CD4-positive, alpha-beta memory T cell (primary cell): Measurements from ENCODE around the gene HCLS1. TPM values are rescaled to one million over a fixed set of nuclear protein-coding genes. Genes with fewer than 3 reads are reported as not detected.
A peak's percentile ranks its signal among the peaks of the same experiment; 100 is the strongest.

Experiments
- CTCF ChIA-PET: fragments of 350-600 bp; sonication (Branson Sonifier 250); formaldehyde crosslinking; loops from one replicate; lab custom pipeline; 2021; ENCODE audit warnings: inconsistent platforms; ENCODE audit not compliant: partially characterized antibody; lab: Charles Lee
- POLR2A ChIA-PET: fragments of 350-600 bp; sonication (Branson Sonifier 250); formaldehyde crosslinking; loops from one replicate; lab custom pipeline; 2021; ENCODE audit not compliant: partially characterized antibody; lab: Charles Lee
- DNase-seq, 5 donors: peaks; one replicate each; pipeline versions ENCODE4 v3.0.0 to v3.0.0-alpha.2; 2020 to 2022; ENCODE audit warnings: mixed read lengths in 1 of 5
- H3K27ac ChIP-seq: one replicate; pipeline ENCODE4 v1.7.0; 2013; ENCODE audit warnings: low read depth, low read length
- H3K27me3 ChIP-seq: 2 replicates; pipeline ENCODE4 v1.7.0; 2013; ENCODE audit warnings: mild to moderate bottlenecking, low read length, moderate library complexity; ENCODE audit not compliant: insufficient read depth
- H3K36me3 ChIP-seq: 2 replicates; pipeline ENCODE4 v1.7.0; 2013; ENCODE audit warnings: mild to moderate bottlenecking, low read length, moderate library complexity; ENCODE audit not compliant: insufficient read depth
- H3K4me1 ChIP-seq: 2 replicates; pipeline ENCODE4 v1.7.0; 2013; ENCODE audit warnings: mild to moderate bottlenecking, low read length, moderate library complexity; ENCODE audit not compliant: insufficient read depth
- H3K4me3 ChIP-seq, 2 donors: one replicate each; pipeline ENCODE4 v1.7.0; 2013; ENCODE audit warnings: low read length in 2 of 2, mild to moderate bottlenecking in 1 of 2
- H3K9me3 ChIP-seq, 2 donors: one replicate each; pipeline ENCODE4 v1.7.0; 2013; ENCODE audit warnings: low read length in 2 of 2, control low read depth in 1 of 2; ENCODE audit not compliant: control insufficient read depth in 1 of 2
- H3K27ac Mint-ChIP-seq, 7 donors: one replicate each; pipeline ENCODE4 v1.8.0; 2020 to 2021; ENCODE audit warnings: mixed read lengths in 7 of 7, mild to moderate bottlenecking in 6 of 7, inconsistent platforms in 3 of 7, moderate library complexity in 3 of 7
- H3K27me3 Mint-ChIP-seq, 2 donors: one replicate each; pipeline ENCODE4 v1.8.0; 2020 to 2021; ENCODE audit warnings: mixed read lengths in 2 of 2
- H3K36me3 Mint-ChIP-seq, 2 donors: one replicate each; pipeline ENCODE4 v1.8.0; 2020 to 2021; ENCODE audit warnings: mixed read lengths in 2 of 2, inconsistent platforms in 1 of 2, mild to moderate bottlenecking in 1 of 2
- H3K4me1 Mint-ChIP-seq, 4 donors: one replicate each; pipeline ENCODE4 v1.8.0; 2020 to 2021; ENCODE audit warnings: mixed read lengths in 4 of 4, mild to moderate bottlenecking in 1 of 4
- H3K4me3 Mint-ChIP-seq, 8 donors: one replicate each; pipeline ENCODE4 v1.8.0; 2020 to 2021; ENCODE audit warnings: mixed read lengths in 8 of 8, mild to moderate bottlenecking in 7 of 8, moderate library complexity in 6 of 8, inconsistent platforms in 3 of 8
- H3K9me3 Mint-ChIP-seq, 8 donors: one replicate each; pipeline ENCODE4 v1.8.0; 2020 to 2021; ENCODE audit warnings: mixed read lengths in 8 of 8, mild to moderate bottlenecking in 5 of 8, inconsistent platforms in 3 of 8, moderate library complexity in 1 of 8
- intact Hi-C: fragments of 100-400 bp; cut with micrococcal nuclease; formaldehyde crosslinking; loops from one replicate; pipeline ENCODE4 v1.15.1; 2023
- polyA plus RNA-seq, 2 donors: library from polyadenylated mRNA; unstranded; fragments of 300-500 nt; fragmentation: Illumina TruSeq; gene quantifications; one replicate each; pipeline ENCODE4 v1.2.3, GENCODE V29; 2021
- total RNA-seq, 2 experiments: library from RNA; stranded (reverse); gene quantifications; one replicate each; pipeline ENCODE4 v1.2.3, GENCODE V29; 2021

The HCLS1 gene
- 100 to 1,000 TPM; 336 TPM for total RNA-seq
- 100 to 1,000 TPM; 441 to 503 TPM for polyA plus RNA-seq

DNA sequence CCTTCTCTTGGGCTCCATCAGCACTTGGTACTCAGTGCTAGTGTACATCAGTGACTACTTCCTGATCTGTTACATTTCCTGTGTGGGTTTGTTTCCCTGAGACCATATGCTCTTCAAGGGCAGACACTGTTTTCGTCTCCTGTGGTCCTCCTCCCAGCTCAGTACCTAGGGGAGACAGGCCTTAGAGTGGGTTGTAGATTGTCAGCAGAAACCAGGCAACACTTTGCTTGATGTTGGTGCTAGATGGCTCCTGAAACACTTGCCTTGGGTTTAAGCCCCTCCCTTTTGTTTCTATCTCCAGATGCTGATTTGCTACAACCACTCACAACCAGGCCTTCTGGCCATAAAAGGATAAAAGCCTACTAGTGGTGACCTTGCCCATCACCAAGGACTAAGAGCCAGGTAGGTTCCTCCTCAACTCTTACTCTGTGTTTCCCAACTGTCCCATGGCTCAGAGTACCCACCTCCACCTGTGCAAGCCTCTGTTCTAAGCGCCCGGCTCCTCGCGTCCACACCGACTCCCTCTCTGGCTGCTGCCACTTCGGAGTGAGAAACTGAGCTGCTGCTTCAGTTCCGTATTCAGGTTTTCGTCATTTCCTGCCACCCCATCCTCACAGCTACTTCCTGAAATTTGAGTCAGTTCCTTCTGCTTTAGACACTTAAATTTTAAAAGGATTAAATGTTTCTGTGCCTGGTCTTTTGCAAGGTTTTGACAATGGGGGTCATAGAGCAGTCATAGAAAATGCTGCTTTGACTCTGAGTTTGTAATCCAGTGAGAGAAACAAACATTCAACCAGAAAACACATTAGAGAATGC is at the start of gene HCLS1:
Gene HCLS1 (minus strand): TSS at position 548 of the 816 bp plus-strand sequence. CDS start 2,556 bp downstream, outside the sequence.
- H3K9me3 Mint-ChIP-seq, result no peaks in the 10 kb centered on the region
- H3K36me3 Mint-ChIP-seq, result peaks cover 47 to 73% of the 10 kb centered on the region in 2 donors
- H3K36me3 ChIP-seq, result peaks cover 50% of the 10 kb centered on the region
- H3K9me3 ChIP-seq, result no peaks in the 10 kb centered on the region
- peak within 1 kb of the TSS; percentile 85 for H3K27ac ChIP-seq
- H3K27me3 ChIP-seq, result no peaks in the 10 kb centered on the region
- DNase-seq, result peak; percentile 80 to 86 (median 83)
- peaks cover 36 to 62% (median 50%) of the 10 kb centered on the region in 4 donors for H3K4me1 Mint-ChIP-seq
- POLR2A ChIA-PET, result interaction anchor here (0.6 to 4.1 kb wide), 21 partner anchors 10 to 1923 kb away, joined by 3 to 33 read pairs (median 4); partner anchors contain the start of genes EAF2, FAM162A, GOLGB1 and KPNA1
- H3K4me3 Mint-ChIP-seq, result peak within 1 kb of the TSS; percentile 91 to 99 (median 94)
- no peaks in the 10 kb centered on the region for H3K27me3 Mint-ChIP-seq
- intact Hi-C loops, result loop anchor here (1.0 to 2.0 kb wide), 7 partner anchors 89 to 1540 kb away; partner anchors contain the start of genes EAF2, FAM162A, GOLGB1 and IQCB1
- H3K27ac Mint-ChIP-seq, result peak within 1 kb of the TSS; percentile 95 to 100 (median 99)
- H3K4me3 ChIP-seq, result peak within 1 kb of the TSS; percentile 58 to 76
- CTCF ChIA-PET, result interaction anchor here (0.7 to 1.7 kb wide), 7 partner anchors 10 to 1018 kb away, joined by 3 to 7 read pairs (median 4); partner anchors contain the start of genes GOLGB1 and POLQ
- H3K4me1 ChIP-seq, result peaks cover 42% of the 10 kb centered on the region

DNA sequence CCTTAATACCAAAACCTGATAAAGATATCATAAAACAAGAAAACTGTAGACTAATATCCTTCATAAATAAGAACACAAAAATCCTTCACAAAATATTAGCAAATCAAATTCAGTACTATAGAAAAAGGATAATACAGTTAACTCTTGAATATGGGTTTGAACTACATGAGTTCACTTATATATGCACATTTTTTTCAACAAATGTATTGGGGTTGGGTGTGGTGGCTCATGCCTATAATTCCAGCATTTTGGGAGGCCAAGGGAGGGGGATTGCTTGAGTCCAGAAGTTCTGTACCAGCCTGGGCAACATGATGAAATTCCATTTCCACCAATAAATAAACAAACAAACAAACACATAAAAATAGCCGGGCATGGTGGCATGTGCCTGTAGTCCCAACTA is 49.6 kb upstream of the HCLS1 start:
- Histone ChIP-seq H3K27me3 (no peaks in the 10 kb centered on the region), H3K4me3 (no peak overlapping the region), H3K4me1 (no peaks in the 10 kb centered on the region), H3K36me3 (peaks cover 6% of the 10 kb centered on the region), H3K27ac (no peak overlapping the region), H3K9me3 (no peaks in the 10 kb centered on the region)
- Mint-ChIP-seq H3K9me3 (no peaks in the 10 kb centered on the region), H3K4me3 (no peak overlapping the region), H3K4me1 (peaks cover 5 to 15% (median 11%) of the 10 kb centered on the region in 4 donors), H3K27me3 (no peaks in the 10 kb centered on the region), H3K27ac (no peak overlapping the region), H3K36me3 (peaks cover 54 to 55% of the 10 kb centered on the region in 2 donors)
- CTCF ChIA-PET, result no interaction called here
- POLR2A ChIA-PET, result no interaction called here
- peak in 1 of 5 donors; percentile 12 for DNase-seq
- intact Hi-C loops, result no loop called here

GRCh38 chr3:121707531-121708273 is 47.0 kb upstream of the HCLS1 start:
- H3K4me3 ChIP-seq, result no peak overlapping the region
- H3K36me3 ChIP-seq, result peaks cover 6% of the 10 kb centered on the region
- Mint-ChIP-seq H3K36me3 (peaks cover 53 to 56% of the 10 kb centered on the region in 2 donors), H3K4me3 (no peak overlapping the region), H3K4me1 (peaks cover 5 to 16% (median 8%) of the 10 kb centered on the region in 4 donors), H3K27me3 (no peaks in the 10 kb centered on the region), H3K27ac (peak overlapping the region in 2 of 7 donors; percentile 3 to 17), H3K9me3 (peaks cover 0 to 3% (median 0%) of the 10 kb centered on the region in 8 donors)
- H3K9me3 ChIP-seq, result no peaks in the 10 kb centered on the region
- CTCF ChIA-PET, result no interaction called here
- DNase-seq, result no peak
- H3K4me1 ChIP-seq, result no peaks in the 10 kb centered on the region
- H3K27ac ChIP-seq, result no peak overlapping the region
- POLR2A ChIA-PET, result no interaction called here
- H3K27me3 ChIP-seq, result no peaks in the 10 kb centered on the region
- intact Hi-C loops, result no loop called here

DNA sequence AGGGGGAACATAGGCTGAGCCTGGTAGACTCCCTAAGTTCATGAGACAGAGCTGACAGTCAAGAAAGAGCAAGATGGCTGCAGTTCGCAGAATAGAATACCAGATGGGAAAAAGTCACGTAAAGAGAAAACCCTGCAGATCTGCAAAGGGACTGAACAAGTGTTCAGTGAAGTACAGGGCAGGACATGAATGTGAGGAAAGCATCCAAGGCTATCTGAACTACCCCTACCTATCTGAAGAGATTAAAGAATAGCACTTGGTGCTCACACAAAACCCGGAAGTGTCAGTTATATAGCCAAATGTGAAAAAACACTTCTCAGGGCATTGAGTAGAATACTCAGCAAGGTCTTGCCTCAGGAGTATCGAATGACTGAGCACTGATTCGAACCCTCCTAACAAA is 44.8 kb upstream of the HCLS1 start:
- Histone ChIP-seq H3K9me3 (no peaks in the 10 kb centered on the region), H3K27me3 (no peaks in the 10 kb centered on the region), H3K36me3 (peaks cover 10% of the 10 kb centered on the region), H3K27ac (no peak overlapping the region), H3K4me1 (no peaks in the 10 kb centered on the region), H3K4me3 (no peak overlapping the region)
- ChIA-PET CTCF (no interaction called here), POLR2A (no interaction called here)
- no peaks in the 10 kb centered on the region for H3K27me3 Mint-ChIP-seq
- peaks cover 62 to 63% of the 10 kb centered on the region in 2 donors for H3K36me3 Mint-ChIP-seq
- peaks cover 5 to 16% (median 8%) of the 10 kb centered on the region in 4 donors for H3K4me1 Mint-ChIP-seq
- no peak overlapping the region for H3K4me3 Mint-ChIP-seq
- no peak overlapping the region for H3K27ac Mint-ChIP-seq
- DNase-seq, result no peak
- intact Hi-C loops, result no loop called here
- peaks cover 0 to 3% (median 0%) of the 10 kb centered on the region in 8 donors for H3K9me3 Mint-ChIP-seq

GRCh38 chr3:121703973-121704372 is 43.3 kb upstream of the HCLS1 start:
- H3K4me3 ChIP-seq, result no peak overlapping the region
- POLR2A ChIA-PET, result no interaction called here

DNA sequence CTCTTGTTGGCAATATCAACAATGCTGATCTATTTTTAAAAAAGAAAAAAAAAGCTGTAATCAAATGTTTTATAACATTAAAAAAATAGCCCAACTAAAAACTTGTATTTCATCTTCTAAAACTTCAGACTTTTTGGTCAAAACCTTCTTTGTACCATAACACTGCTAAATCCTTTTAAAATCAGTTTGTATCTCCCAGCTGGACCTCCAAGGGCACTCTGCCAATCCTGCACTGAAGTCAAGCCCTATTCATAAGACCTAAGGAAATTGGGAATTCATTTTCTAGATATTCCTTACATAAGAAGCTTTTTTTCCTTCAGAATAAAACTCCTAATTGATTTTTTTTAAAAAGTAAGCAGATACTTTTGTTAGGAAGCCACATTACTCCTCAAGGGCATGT is 38.2 kb upstream of the HCLS1 start:
- intact Hi-C loops, result no loop called here
- H3K4me3 Mint-ChIP-seq, result no peak overlapping the region
- Histone ChIP-seq H3K27ac (no peak overlapping the region), H3K27me3 (no peaks in the 10 kb centered on the region), H3K4me3 (no peak overlapping the region), H3K36me3 (peaks cover 16% of the 10 kb centered on the region), H3K9me3 (no peaks in the 10 kb centered on the region), H3K4me1 (no peaks in the 10 kb centered on the region)
- peaks cover 0 to 1% (median 0%) of the 10 kb centered on the region in 4 donors for H3K4me1 Mint-ChIP-seq
- H3K27me3 Mint-ChIP-seq, result no peaks in the 10 kb centered on the region
- ChIA-PET POLR2A (no interaction called here), CTCF (interaction anchor here (1.4 to 3.6 kb wide), 2 partner anchors 16 to 21 kb away, joined by 3 to 9 read pairs; no protein-coding TSS in a partner anchor)
- H3K36me3 Mint-ChIP-seq, result peaks cover 34 to 50% of the 10 kb centered on the region in 2 donors
- no peak overlapping the region for H3K27ac Mint-ChIP-seq
- DNase-seq, result no peak
- H3K9me3 Mint-ChIP-seq, result peaks cover 0 to 2% (median 0%) of the 10 kb centered on the region in 8 donors

More at GRCh38 chr3:121703973-121704372, 43.3 kb upstream of the HCLS1 start:
- no peak for DNase-seq
- peaks cover 60 to 62% of the 10 kb centered on the region in 2 donors for H3K36me3 Mint-ChIP-seq
- H3K36me3 ChIP-seq, result peaks cover 14% of the 10 kb centered on the region
- H3K4me1 Mint-ChIP-seq, result peaks cover 0 to 6% (median 4%) of the 10 kb centered on the region in 4 donors
- H3K9me3 Mint-ChIP-seq, result peaks cover 0 to 3% (median 0%) of the 10 kb centered on the region in 8 donors
- H3K27ac ChIP-seq, result no peak overlapping the region
- H3K9me3 ChIP-seq, result no peaks in the 10 kb centered on the region
- no peak overlapping the region for H3K4me3 Mint-ChIP-seq
- H3K27me3 ChIP-seq, result no peaks in the 10 kb centered on the region
- no peaks in the 10 kb centered on the region for H3K27me3 Mint-ChIP-seq
- intact Hi-C loops, result no loop called here
- H3K27ac Mint-ChIP-seq, result peak overlapping the region in 2 of 7 donors; percentile 25 to 86
- H3K4me1 ChIP-seq, result no peaks in the 10 kb centered on the region
- CTCF ChIA-PET, result no interaction called here
